ENCODE measurements around the gene ARHGAP45.

DNA sequence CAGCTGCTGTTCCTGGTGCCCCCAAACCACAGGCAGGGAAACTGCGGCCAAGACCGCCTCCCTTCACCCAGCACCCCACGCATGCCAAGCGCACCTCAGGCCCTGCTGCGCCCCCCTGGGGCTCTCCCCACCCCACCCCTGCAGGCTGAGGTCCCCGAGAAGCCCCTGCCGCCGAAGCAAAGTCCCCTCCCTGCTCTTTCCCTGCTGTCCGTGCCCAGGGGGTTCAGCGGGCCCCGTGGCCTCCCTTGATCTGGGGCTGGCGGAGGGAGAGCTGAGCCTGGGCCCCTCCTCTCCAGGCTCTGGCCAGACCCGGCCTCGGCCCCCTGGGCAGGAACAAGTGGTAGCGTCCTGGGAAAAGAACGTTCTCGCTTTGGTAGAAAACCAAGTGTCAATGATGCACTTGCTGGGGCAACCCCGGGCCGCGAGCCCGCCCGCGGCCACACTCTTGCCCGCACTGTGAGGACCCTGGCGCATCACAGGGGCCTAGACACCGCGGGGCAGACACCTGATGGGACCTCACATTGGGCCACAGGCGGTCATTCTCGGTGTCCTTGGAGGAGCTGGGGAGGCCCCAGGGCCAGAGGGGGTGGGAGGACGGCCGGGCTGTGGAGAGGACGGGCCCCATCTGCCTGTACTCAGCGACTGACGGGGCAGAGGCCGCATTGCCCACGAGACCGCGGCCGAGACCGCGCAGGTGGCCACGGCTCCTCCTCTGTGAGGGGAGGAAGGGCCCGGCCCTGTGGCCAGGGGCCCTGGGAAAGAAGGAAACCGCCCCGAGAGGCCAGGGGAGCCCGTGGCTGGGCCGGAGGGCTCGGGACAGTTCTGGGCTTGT, 65.8 kb downstream of the ARHGAP45 start:
- TF ChIP-seq, protein P1, sequence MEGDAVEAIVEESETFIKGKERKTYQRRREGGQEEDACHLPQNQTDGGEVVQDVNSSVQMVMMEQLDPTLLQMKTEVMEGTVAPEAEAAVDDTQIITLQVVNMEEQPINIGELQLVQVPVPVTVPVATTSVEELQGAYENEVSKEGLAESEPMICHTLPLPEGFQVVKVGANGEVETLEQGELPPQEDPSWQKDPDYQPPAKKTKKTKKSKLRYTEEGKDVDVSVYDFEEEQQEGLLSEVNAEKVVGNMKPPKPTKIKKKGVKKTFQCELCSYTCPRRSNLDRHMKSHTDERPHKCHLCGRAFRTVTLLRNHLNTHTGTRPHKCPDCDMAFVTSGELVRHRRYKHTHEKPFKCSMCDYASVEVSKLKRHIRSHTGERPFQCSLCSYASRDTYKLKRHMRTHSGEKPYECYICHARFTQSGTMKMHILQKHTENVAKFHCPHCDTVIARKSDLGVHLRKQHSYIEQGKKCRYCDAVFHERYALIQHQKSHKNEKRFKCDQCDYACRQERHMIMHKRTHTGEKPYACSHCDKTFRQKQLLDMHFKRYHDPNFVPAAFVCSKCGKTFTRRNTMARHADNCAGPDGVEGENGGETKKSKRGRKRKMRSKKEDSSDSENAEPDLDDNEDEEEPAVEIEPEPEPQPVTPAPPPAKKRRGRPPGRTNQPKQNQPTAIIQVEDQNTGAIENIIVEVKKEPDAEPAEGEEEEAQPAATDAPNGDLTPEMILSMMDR (IDR thresholded peaks at IDR 0.05), result no peak
- no peak for TF ChIP-seq POLR2A (IDR thresholded peaks at IDR 0.05)

All from Peyer's patch (tissue), 4 donors.